OCI-LY7 (cell line): ENCODE measurements around the gene TECPR2. TPM values are rescaled to one million over a fixed set of nuclear protein-coding genes. Genes with fewer than 3 reads are reported as not detected.
A peak's percentile ranks its signal among the peaks of the same experiment; 100 is the strongest.

ENCODE experiments used
- BruUV-seq: library from RNA; stranded (reverse); fragments of 400-500 nt; replicated peaks from 2 replicates; lab custom pipeline; 2021; lab: Mats Ljungman, UMichigan
- CTCF ChIA-PET: fragments of 300-600 bp; sonication (Branson Sonifier 250); formaldehyde crosslinking; loops from one replicate; lab custom pipeline; 2022; ENCODE audit warnings: antibody characterized with exemption; ENCODE audit not compliant: unreplicated experiment; lab: Charles Lee
- POLR2A ChIA-PET: fragments of 300-600 bp; sonication (Branson Sonifier 250); formaldehyde crosslinking; loops from one replicate; lab custom pipeline; 2022; ENCODE audit warnings: antibody characterized with exemption; lab: Charles Lee
- DNase-seq: peaks from one replicate; pipeline ENCODE4 v3.0.0-alpha.2; 2015; ENCODE audit warnings: low spot score
- H2AFZ ChIP-seq: fragments of 200-600 bp; sonication (generic), shearing (Covaris generic); 2 replicates; pipeline ENCODE4 v1.6.1; 2014; ENCODE audit warnings: mild to moderate bottlenecking, antibody characterized with exemption, low read length, moderate library complexity
- H3K27ac ChIP-seq: fragments of 200-600 bp; sonication (generic); 2 replicates; pipeline ENCODE4 v1.5.1; 2014; ENCODE audit warnings: mixed run types, low read depth, mild to moderate bottlenecking, moderate library complexity, low read length, inconsistent platforms; ENCODE audit not compliant: poor library complexity, severe bottlenecking
- H3K36me3 ChIP-seq: fragments of 200-600 bp; sonication (generic); 2 replicates; pipeline ENCODE4 v1.6.1; 2014; ENCODE audit warnings: mild to moderate bottlenecking, antibody characterized with exemption, low read length, moderate library complexity, mixed read lengths; ENCODE audit not compliant: insufficient read depth
- H3K4me1 ChIP-seq: fragments of 200-600 bp; sonication (generic); 2 replicates; pipeline ENCODE4 v1.5.1; 2014; ENCODE audit warnings: mild to moderate bottlenecking, low read length; ENCODE audit not compliant: insufficient read depth, poor library complexity, severe bottlenecking
- H3K4me2 ChIP-seq: fragments of 200-600 bp; sonication (generic); 2 replicates; pipeline ENCODE4 v1.6.1; 2014; ENCODE audit warnings: mild to moderate bottlenecking, low read length
- H3K4me3 ChIP-seq: fragments of 200-600 bp; sonication (generic); 2 replicates; pipeline ENCODE4 v1.5.1; 2014; ENCODE audit warnings: mild to moderate bottlenecking, low read depth, low read length; ENCODE audit not compliant: poor library complexity, severe bottlenecking
- H3K79me2 ChIP-seq: fragments of 200-600 bp; sonication (generic); 2 replicates; pipeline ENCODE4 v1.6.1; 2016; ENCODE audit warnings: low read depth, mild to moderate bottlenecking, low read length, moderate library complexity, mixed read lengths; ENCODE audit not compliant: insufficient read depth
- H3K9me2 ChIP-seq: fragments of 200-600 bp; sonication (generic); 2 replicates; pipeline ENCODE4 v1.6.1; 2016; ENCODE audit warnings: mild to moderate bottlenecking, low read length, mixed read lengths; ENCODE audit not compliant: insufficient read depth
- H3K9me3 ChIP-seq: fragments of 200-600 bp; sonication (generic); 2 replicates; pipeline ENCODE4 v1.6.1; 2014; ENCODE audit warnings: mild to moderate bottlenecking, mixed run types, low read length, mixed read lengths
- H4K20me1 ChIP-seq: fragments of 200-600 bp; sonication (generic); 2 replicates; pipeline ENCODE4 v1.6.1; 2014; ENCODE audit warnings: mild to moderate bottlenecking, antibody characterized with exemption, low read length, moderate library complexity, mixed read lengths; ENCODE audit not compliant: insufficient read depth
- CTCF ChIP-seq: fragments of 200-600 bp; sonication (generic); conservative IDR thresholded peaks from 2 replicates; pipeline ENCODE4 v1.5.1; 2014; ENCODE audit warnings: mild to moderate bottlenecking, antibody characterized with exemption, low read length, moderate library complexity, mixed read lengths
- EZH2phosphoT487 ChIP-seq: fragments of 200-600 bp; sonication (generic); IDR thresholded peaks from 2 replicates; pipeline ENCODE4 v1.6.1; 2018; ENCODE audit warnings: low read depth, borderline replicate concordance, mild to moderate bottlenecking, mixed run types, antibody characterized with exemption, low read length, moderate library complexity, mixed read lengths
- intact Hi-C: fragments of 100-400 bp; cut with micrococcal nuclease; formaldehyde crosslinking; loops from one replicate; pipeline ENCODE4 v1.10.0; 2022; ENCODE audit not compliant: unreplicated experiment
- total RNA-seq, 2 experiments: library from RNA; depleted of rRNA in 1 of 2; stranded (reverse); fragments of >200 nt in 1 of 2; shearing (Covaris generic) in 1 of 2; gene quantifications; 2 replicates each; pipeline ENCODE4 v1.2.3, GENCODE V29; 2014 to 2022

The TECPR2 gene
- total RNA-seq, 2 experiments from 2014 or later = 5.3 to 12.7 TPM

- intact Hi-C loops = no loop called here
- BruUV-seq = no TSS peak
- no peaks in the 10 kb centered on the region for H4K20me1 ChIP-seq
- TF ChIP-seq EZH2phosphoT487 (no peak), CTCF (no peak)
- no peak overlapping the region for H3K4me3 ChIP-seq
- DNase-seq = no peak
- H3K36me3 ChIP-seq = no peaks in the 10 kb centered on the region
- H3K9me2 ChIP-seq = no peaks in the 10 kb centered on the region
- H3K79me2 ChIP-seq = no peaks in the 10 kb centered on the region
- POLR2A ChIA-PET = no interaction called here
- no peak overlapping the region for H3K27ac ChIP-seq
- H2AFZ ChIP-seq = no peak overlapping the region
- CTCF ChIA-PET = no interaction called here
- no peaks in the 10 kb centered on the region for H3K4me1 ChIP-seq
- H3K9me3 ChIP-seq = no peaks in the 10 kb centered on the region
- no peak overlapping the region for H3K4me2 ChIP-seq
Observed at GRCh38 chr14:102496331-102496691, 133.6 kb downstream of the TECPR2 start.

GRCh38 chr14:102496958-102497744 lies 134.4 kb downstream of the TECPR2 start:
- no peaks in the 10 kb centered on the region for H3K36me3 ChIP-seq
- H3K79me2 ChIP-seq = no peaks in the 10 kb centered on the region
- H3K4me1 ChIP-seq = no peaks in the 10 kb centered on the region
- no peaks in the 10 kb centered on the region for H3K9me2 ChIP-seq
- TF ChIP-seq CTCF (no peak), EZH2phosphoT487 (no peak)
- no peak overlapping the region for H3K27ac ChIP-seq
- ChIA-PET CTCF (no interaction called here), POLR2A (no interaction called here)
- no peaks in the 10 kb centered on the region for H4K20me1 ChIP-seq
- H2AFZ ChIP-seq = no peak overlapping the region
- intact Hi-C loops = no loop called here
- BruUV-seq = no TSS peak
- H3K9me3 ChIP-seq = no peaks in the 10 kb centered on the region
- no peak overlapping the region for H3K4me2 ChIP-seq
- no peak for DNase-seq
- H3K4me3 ChIP-seq = no peak overlapping the region

GRCh38 chr14:102497998-102498677 lies 135.4 kb downstream of the TECPR2 start:
- Histone ChIP-seq H3K79me2 (no peaks in the 10 kb centered on the region), H3K4me1 (no peaks in the 10 kb centered on the region), H3K4me3 (no peak overlapping the region), H2AFZ (no peak overlapping the region), H3K9me3 (no peaks in the 10 kb centered on the region), H3K4me2 (no peak overlapping the region), H3K27ac (no peak overlapping the region), H4K20me1 (no peaks in the 10 kb centered on the region), H3K36me3 (no peaks in the 10 kb centered on the region), H3K9me2 (no peaks in the 10 kb centered on the region)
- no peak for TF ChIP-seq EZH2phosphoT487
- TF ChIP-seq CTCF = peak; percentile 59
- intact Hi-C loops = no loop called here
- CTCF ChIA-PET = no interaction called here
- no peak for DNase-seq
- POLR2A ChIA-PET = no interaction called here
- BruUV-seq = no TSS peak
